MM.1S (cell line): ENCODE measurements around the gene ZNF521.

Source experiments
- CTCF ChIP-seq: fragments of 300-600 bp; sonication (generic); IDR thresholded peaks from 2 replicates; pipeline ENCODE4 v1.5.1; 2016; ENCODE audit warnings: antibody characterized with exemption, low read length, mixed read lengths
- EZH2 ChIP-seq: fragments of 300-600 bp; sonication (generic); optimal IDR thresholded peaks from 2 replicates; pipeline ENCODE3; 2017; ENCODE audit warnings: low read depth, mild to moderate bottlenecking, antibody characterized with exemption, low read length, mixed read lengths
- EZH2phosphoT487 ChIP-seq: fragments of 300-600 bp; sonication (generic); IDR thresholded peaks from 2 replicates; pipeline ENCODE4 v1.6.1; 2018; ENCODE audit warnings: antibody characterized with exemption, low read length

DNA sequence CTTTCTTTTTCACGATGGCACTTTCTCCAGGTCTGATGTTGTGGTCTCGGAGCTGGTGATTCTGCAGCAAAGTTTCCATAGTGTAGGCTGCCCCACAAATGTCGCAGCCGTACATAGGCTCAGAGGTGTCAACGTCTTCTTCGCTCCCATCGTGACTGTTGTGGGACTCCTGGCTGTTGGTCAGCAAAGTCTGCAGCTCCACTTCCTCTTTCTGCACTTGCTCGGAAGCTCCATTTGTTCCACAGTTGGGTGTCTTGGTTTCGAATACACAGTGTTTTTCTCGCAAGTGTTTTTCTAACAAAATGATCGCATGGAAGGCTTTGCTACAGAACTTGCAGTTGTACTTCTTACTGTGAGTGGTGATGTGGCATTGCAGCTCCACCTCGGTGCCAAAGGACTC is 126.8 kb downstream of the ZNF521 start:
- TF ChIP-seq CTCF, result no peak
- TF ChIP-seq EZH2phosphoT487, result no peak
- no peak for TF ChIP-seq EZH2
